ENCODE results near the gene TMEM125. TPM values are rescaled to one million over a fixed set of nuclear protein-coding genes. Genes with fewer than 3 reads are reported as not detected.

The TMEM125 gene
- polyA plus RNA-seq, 4 donors = 13.4 to 17.1 (median 15.7) TPM

DNA sequence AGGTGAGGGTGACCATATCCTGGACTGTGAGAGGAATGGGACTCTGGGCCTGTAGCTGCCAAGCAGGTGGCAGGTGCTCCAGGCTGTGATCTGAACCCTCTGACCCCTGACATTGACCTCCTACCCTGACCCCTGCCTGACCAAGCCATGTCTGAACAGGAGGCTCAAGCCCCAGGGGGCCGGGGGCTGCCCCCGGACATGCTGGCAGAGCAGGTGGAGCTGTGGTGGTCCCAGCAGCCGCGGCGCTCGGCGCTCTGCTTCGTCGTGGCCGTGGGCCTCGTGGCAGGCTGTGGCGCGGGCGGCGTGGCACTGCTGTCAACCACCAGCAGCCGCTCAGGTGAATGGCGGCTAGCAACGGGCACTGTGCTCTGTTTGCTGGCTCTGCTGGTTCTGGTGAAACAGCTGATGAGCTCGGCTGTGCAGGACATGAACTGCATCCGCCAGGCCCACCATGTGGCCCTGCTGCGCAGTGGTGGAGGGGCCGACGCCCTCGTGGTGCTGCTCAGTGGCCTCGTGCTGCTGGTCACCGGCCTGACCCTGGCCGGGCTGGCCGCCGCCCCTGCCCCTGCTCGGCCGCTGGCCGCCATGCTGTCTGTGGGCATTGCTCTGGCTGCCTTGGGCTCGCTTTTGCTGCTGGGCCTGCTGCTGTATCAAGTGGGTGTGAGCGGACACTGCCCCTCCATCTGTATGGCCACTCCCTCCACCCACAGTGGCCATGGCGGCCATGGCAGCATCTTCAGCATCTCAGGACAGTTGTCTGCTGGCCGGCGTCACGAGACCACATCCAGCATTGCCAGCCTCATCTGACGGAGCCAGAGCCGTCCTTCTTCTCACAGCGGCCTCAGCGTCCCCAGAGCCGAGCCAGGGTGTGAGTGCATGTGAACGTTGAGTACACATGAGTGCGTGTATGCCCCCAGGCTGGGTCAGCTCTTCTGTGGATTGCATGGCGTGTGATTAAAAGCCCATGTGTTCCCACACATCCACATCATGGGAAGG is 3.1 kb downstream of the TMEM125 start:
- DNase-seq (ENCODE audit: low read depth in 4 of 4, low spot score in 3 of 4) = no peak

DNA sequence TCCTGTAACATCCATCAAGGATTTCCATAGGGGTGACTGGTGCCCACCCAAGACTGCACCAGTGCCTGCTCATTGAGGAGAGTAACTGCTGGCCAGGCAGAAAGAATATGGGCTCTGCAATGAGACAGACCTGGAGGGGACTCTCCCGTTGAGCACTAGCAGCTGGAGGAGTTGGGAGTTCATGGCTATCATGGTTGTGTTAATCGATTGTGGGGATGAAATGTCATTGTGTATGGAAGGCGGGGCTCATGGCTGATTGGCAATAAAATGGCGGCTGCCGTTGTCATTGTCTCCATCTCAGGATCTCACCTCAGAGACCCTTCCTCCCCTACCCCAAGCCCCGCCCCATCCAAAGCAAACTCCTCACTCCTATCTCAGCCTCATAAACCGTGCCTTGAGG is 3.9 kb downstream of the TMEM125 start:
- no peak for DNase-seq (ENCODE audit: low read depth in 4 of 4, low spot score in 3 of 4)

- DNase-seq (ENCODE audit: low read depth in 4 of 4, low spot score in 3 of 4) = no peak
Observed at GRCh38 chr1:43274125-43274803, 4.5 kb downstream of the TMEM125 start.

GRCh38 chr1:43274804-43275180 is 5.0 kb downstream of the TMEM125 start:
- DNase-seq (ENCODE audit: low read depth in 4 of 4, low spot score in 3 of 4) = no peak

DNA sequence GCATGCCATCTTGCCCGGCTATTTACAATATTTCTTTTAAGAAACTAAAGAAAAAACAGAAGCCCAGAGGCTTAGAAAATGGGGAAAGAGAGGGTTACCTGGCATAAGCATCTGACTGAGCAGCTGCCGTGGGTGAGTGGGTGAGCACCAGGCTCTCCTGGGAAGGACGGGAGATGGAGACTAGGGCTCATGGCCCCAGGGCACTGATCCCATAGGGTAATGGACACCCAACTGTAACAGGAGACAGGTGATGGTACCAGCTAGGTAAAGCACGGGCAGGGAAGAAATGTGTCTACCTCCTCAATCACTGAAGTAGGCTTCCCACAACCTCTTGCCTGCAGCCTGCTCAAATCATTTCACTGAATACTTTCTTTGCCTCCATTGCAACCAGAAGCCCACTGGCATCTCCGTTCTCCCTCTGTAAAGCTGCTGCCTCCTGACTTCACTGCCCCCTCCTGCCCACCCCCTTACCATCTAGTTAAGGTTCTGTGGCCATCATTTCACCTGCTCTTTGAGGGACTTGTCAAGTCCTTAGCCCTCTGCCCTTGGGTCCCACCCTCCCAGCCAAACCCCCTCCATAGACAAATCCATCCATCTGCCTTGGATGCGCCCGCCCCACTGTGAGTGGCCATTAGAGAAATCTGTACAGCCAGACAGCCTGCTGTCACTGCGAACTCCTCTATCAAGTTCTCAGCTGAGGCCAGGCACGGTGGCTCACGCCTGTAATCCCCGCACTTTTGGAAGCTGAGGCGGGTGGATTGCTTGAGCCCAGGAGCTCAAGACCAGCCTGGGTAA is 6.2 kb downstream of the TMEM125 start:
- no peak for DNase-seq (ENCODE audit: low read depth in 4 of 4, low spot score in 3 of 4)

DNA sequence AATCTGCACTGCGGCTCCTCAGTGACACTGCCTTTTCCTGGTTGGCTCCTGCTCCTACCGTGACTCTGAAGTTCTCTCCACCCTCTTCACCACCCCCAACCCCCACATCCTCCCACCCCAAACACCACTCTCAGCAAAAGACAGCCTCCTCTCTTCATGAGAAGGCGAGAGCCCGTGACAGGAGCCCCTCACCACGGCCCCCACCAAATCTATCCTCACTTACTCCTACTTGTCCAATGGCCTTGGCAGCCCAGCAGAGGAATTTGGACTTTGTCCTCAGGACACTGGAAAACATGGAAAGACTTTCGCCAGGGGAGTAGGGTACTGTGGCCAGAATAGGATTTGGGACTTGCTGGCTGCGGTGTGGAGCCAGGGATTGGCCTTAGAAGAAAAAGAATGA is 6.9 kb downstream of the TMEM125 start:
- DNase-seq (ENCODE audit: low read depth in 4 of 4, low spot score in 3 of 4) = no peak

DNA sequence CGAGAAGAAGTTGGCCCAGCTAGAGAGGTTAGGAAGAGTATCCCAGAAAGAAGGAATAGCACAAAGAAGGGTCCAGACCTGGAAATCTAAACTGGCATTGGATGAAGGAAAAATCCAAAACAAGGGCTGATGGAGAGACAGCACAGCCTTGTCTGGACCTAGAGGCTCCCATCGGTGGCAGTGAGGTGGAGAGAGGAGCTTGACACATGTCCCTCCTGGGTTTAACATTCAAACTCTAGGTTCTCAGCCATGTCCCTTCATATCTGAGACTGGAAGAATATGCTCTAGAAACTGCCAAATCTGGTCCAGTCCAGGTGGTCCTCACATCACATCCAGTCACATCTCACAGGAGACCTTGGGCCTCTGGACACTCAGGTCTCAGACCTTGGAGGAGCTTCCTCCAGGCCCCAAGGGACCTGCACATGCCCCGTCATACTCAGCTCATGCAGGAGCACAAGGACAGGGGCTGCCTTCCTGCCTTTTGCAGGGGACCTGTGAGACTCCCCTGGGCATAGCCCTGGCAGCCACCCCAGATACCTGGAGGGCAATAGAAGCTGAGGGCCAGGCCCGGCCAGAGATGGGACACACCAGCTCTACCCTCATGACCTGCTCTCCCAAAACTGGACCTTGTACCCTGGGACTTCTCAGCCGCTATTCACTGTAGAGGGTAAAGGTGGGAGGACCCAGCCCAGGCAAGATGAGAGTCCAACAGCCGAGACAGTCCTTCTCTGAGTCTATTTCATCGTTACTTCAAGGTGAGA is 7.5 kb downstream of the TMEM125 start:
- no peak for DNase-seq (ENCODE audit: low read depth in 4 of 4, low spot score in 3 of 4)

- no peak for DNase-seq (ENCODE audit: low read depth in 4 of 4, low spot score in 3 of 4)
Observed at GRCh38 chr1:43279161-43279560, 9.4 kb downstream of the TMEM125 start.

DNA sequence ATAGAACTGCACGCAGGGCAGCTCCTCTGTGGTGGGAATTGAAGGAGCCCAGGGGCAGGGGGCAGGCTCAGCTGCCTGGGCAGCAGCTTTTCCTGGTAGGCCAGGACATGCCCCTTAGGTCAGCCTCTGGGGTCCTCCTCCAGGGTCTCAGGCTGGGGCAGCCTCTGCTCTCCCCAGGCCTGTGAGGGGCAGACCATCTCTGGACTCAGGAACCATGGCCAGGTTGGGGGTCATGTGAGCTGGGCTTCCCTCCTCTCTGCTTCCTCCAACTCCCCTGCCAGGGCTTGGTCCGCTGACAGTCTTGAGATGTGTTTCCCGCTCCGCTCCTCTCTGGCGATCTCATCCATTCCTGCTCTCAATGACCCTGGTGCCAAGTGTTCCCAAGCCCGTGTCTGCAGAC is 9.9 kb downstream of the TMEM125 start:
- DNase-seq (ENCODE audit: low read depth in 4 of 4, low spot score in 3 of 4) = no peak

DNA sequence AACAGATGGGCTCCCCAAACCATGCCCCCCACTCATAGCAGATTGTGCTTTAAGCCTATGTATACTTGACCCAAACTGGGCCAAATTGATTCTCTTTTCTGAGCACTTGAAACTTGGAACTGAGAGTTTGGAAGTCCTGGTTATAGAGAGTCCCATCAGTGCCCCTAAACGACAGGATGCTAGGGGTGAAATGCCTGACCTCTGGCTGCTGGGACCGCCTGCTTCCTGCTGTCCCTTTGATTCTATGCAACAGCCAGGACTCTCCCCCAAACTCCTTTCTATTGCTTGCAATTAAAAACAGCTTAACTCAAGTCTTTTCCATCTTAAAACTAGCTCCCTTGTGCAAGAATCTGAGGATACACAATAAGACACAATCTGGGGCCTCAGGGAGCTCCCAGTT is 10.9 kb downstream of the TMEM125 start:
- no peak for DNase-seq (ENCODE audit: low read depth in 4 of 4, low spot score in 3 of 4)

- no peak for DNase-seq (ENCODE audit: low read depth in 4 of 4, low spot score in 3 of 4)
Observed at GRCh38 chr1:43282220-43283195, 12.7 kb downstream of the TMEM125 start.

DNA sequence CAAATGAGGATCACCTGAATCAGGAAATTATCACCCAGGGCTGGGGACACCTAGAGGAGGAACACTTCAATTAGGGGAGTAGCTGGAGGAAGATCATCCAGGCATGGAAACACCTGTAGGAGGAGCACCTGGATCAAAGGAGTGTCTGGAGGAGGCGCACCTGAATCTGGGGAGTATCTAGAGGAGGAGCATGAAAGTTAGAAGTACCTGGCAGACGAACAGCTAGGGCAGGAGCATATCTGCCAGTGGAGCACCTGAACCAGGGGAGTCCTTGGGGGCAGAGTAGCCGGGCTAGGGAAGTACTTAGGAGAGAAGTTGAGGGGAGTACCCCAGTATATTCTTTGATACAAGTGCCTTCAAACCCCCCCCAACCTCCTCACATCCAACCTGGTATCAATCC is 14.3 kb downstream of the TMEM125 start:
- no peak for DNase-seq (ENCODE audit: low read depth in 4 of 4, low spot score in 3 of 4)

DNA sequence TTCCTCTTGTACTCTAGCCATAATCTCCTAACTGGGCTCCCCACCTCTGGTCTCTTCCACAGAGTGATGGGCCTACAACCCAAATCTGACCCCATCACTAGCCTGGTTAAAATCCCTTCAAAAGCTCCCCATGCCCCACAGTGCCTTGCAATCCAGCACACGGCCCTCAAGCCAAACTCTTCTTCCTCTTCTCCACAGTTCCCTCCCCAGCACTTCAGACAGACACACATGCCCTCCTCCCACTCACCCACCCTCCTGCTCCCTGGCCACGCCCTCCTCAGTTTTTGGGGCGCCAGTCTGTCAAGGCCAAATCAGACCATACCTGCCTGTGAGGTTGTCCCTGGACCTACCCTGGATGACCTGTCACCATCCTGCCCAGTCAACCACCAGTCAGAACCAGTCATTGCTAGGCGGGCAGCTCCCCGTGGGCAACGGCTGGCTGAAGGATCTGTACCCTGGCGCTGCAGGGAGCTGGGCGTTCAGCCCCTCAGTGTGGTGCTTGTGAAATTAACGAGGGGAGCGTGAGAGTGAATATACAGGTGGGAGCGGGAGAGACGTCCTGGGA is 14.8 kb downstream of the TMEM125 start:
- no peak for DNase-seq (ENCODE audit: low read depth in 4 of 4, low spot score in 3 of 4)

GRCh38 chr1:43285269-43285990 is 15.6 kb downstream of the TMEM125 start, which contains the start of gene C1orf210:
Gene C1orf210 (minus strand): TSS chr1:43285581. CDS start chr1:43283270, 2,311 bp downstream.
- peak in 1 of 4 donors; percentile 55 for DNase-seq (ENCODE audit: low read depth in 4 of 4, low spot score in 3 of 4)

GRCh38 chr1:43286115-43286514 is 16.3 kb downstream of the TMEM125 start:
- DNase-seq (ENCODE audit: low read depth in 4 of 4, low spot score in 3 of 4) = no peak

DNA sequence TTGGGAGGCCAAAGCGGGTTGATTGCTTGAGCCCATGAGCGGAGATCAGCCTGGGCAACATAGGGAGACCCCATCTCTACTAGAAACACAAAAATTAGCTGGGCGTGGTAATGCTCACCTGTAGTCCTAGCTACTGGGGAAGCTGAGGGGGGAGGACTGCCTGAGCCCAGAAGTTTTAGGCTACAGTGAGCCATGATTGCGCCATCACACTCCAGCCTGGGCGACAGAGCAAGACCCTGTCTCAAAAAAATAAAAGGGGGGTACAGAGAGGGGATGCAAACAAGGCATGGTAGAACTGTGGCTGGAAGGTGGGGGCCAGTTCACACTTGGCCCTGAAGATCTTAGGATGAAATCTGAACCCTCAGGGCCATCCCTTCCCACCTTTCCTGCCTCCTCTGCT is 16.8 kb downstream of the TMEM125 start:
- DNase-seq (ENCODE audit: low read depth in 4 of 4, low spot score in 3 of 4) = no peak

DNA sequence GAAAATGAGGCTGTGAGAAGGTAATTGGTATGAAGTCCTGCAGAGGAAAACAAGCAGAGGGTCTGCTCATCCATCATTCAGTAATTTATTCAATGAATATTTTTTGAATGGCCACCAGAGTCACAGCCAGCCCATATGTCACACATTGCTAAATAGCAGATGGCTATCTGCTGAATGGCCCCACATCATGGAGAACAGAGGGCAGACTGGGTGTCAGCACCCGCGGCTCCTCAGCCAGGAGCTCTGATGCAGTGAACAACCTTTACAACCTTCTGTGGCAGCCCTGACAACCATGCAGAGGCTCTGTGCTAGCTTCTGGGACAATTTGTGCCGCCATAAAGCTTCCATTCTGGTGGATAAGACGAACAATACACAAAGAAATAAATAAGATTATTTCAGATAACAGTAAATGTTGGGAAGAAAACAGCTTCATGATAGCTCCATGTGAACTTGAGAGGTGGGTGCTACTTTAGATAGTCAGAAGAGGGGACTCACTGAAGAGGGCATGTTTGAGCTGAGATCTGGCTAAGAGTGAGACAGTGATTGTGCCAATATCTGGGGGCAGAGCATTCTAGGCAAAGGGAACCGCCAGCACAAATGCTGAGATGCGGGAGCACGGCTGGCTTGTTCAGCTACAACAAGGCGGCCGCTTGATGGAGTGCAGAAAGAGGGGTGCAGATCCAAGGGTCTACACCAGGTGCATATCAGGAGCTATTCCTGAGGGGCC is 18.4 kb downstream of the TMEM125 start:
- DNase-seq (ENCODE audit: low read depth in 4 of 4, low spot score in 3 of 4) = no peak

Measured in right renal pelvis (tissue), 4 donors.